Ovary (tissue), 3 donors: ENCODE results near the gene KRTAP5-10.
"Not testable (repeated sequence)": the region's sequence is repeated elsewhere in the genome, so short reads cannot be mapped to it uniquely, and the experiment has no call there.

ENCODE experiments used
- CTCF ChIP-seq, 3 donors: fragments of 450-650 bp in 2 of 3; fragments of 200-600 bp in 1 of 3; IDR thresholded peaks; one replicate each; pipeline versions ENCODE4 v1.5.1 to v1.8.0; 2016 to 2022; ENCODE audit warnings: antibody characterized with exemption in 3 of 3, mild to moderate bottlenecking in 1 of 3
- EP300 ChIP-seq: sonication (generic); formaldehyde crosslinking; IDR thresholded peaks from one replicate; pipeline ENCODE4 v1.6.1; 2017; ENCODE audit warnings: antibody characterized with exemption
- donor health status: DM: no; HTN: no; CAD: no.

- TF ChIP-seq CTCF (IDR thresholded peaks at IDR 0.05); EP300: not testable (repeated sequence)
Measured at GRCh38 chr11:71585673-71586072, 20.3 kb downstream of the KRTAP5-10 start.
